Naive thymus-derived CD4-positive, alpha-beta T cell (primary cell): ENCODE measurements around the gene QARS1. TPM values are rescaled to one million over a fixed set of nuclear protein-coding genes. Genes with fewer than 3 reads are reported as not detected.

ENCODE experiments used
- ATAC-seq: fragments of 150-1000 bp; cut with Tn5 transposase; 2 replicates; pipeline ENCODE4 v1.10.0; 2021; ENCODE audit warnings: mild to moderate bottlenecking, moderate library complexity
- CTCF ChIA-PET: fragments of 350-600 bp; sonication (Branson Sonifier 250); formaldehyde crosslinking; loops from one replicate; lab custom pipeline; 2021; ENCODE audit warnings: antibody characterized with exemption; lab: Charles Lee
- POLR2A ChIA-PET: fragments of 350-600 bp; sonication (Branson Sonifier 250); formaldehyde crosslinking; loops from one replicate; lab custom pipeline; 2021; ENCODE audit warnings: antibody characterized with exemption, inconsistent platforms; lab: Charles Lee
- DNase-seq, 9 donors: peaks; one replicate each; pipeline versions ENCODE4 v3.0.0 to v3.0.0-alpha.2; 2020 to 2022; ENCODE audit warnings: mixed read lengths in 1 of 9
- H3K27ac ChIP-seq: one replicate; pipeline ENCODE4 v1.7.0; 2013; ENCODE audit warnings: mild to moderate bottlenecking, low read depth, low read length, moderate library complexity
- H3K27me3 ChIP-seq, 2 donors: one replicate each; pipeline ENCODE4 v1.7.0; 2013; ENCODE audit warnings: low read length in 2 of 2, mild to moderate bottlenecking in 2 of 2, moderate library complexity in 2 of 2; ENCODE audit not compliant: control insufficient read depth in 2 of 2, insufficient read depth in 2 of 2
- H3K36me3 ChIP-seq, 3 experiments: 1 replicate in 2 of 3; 2 replicates in 1 of 3; pipeline ENCODE4 v1.7.0; 2013; ENCODE audit warnings: low read length in 3 of 3, mild to moderate bottlenecking in 3 of 3, moderate library complexity in 1 of 3; ENCODE audit not compliant: insufficient read depth in 3 of 3, control insufficient read depth in 2 of 3
- H3K4me1 ChIP-seq, 2 donors: one replicate each; pipeline ENCODE4 v1.7.0; 2013; ENCODE audit warnings: low read length in 2 of 2, mild to moderate bottlenecking in 2 of 2, moderate library complexity in 1 of 2; ENCODE audit not compliant: control insufficient read depth in 2 of 2, insufficient read depth in 2 of 2
- H3K4me3 ChIP-seq: 2 replicates; pipeline ENCODE4 v1.7.0; 2013; ENCODE audit warnings: mild to moderate bottlenecking, low read length
- H3K9me3 ChIP-seq, 3 experiments: 1 replicate in 2 of 3; 2 replicates in 1 of 3; pipeline ENCODE4 v1.7.0; 2013; ENCODE audit warnings: low read length in 3 of 3; ENCODE audit not compliant: control insufficient read depth in 2 of 3
- H3K27ac Mint-ChIP-seq, 9 donors: one replicate each; pipeline ENCODE4 v1.8.0; 2020 to 2022; ENCODE audit warnings: mixed read lengths in 9 of 9, mild to moderate bottlenecking in 8 of 9, moderate library complexity in 5 of 9, inconsistent platforms in 2 of 9
- H3K27me3 Mint-ChIP-seq, 5 donors: one replicate each; pipeline ENCODE4 v1.8.0; 2021 to 2022; ENCODE audit warnings: mixed read lengths in 5 of 5, mild to moderate bottlenecking in 1 of 5
- H3K36me3 Mint-ChIP-seq, 5 donors: one replicate each; pipeline ENCODE4 v1.8.0; 2020 to 2022; ENCODE audit warnings: mixed read lengths in 5 of 5, mild to moderate bottlenecking in 3 of 5, inconsistent platforms in 1 of 5
- H3K4me1 Mint-ChIP-seq, 7 donors: one replicate each; pipeline ENCODE4 v1.8.0; 2020 to 2022; ENCODE audit warnings: mixed read lengths in 7 of 7, mild to moderate bottlenecking in 3 of 7, inconsistent platforms in 1 of 7
- H3K4me3 Mint-ChIP-seq, 10 donors: one replicate each; pipeline ENCODE4 v1.8.0; 2020 to 2022; ENCODE audit warnings: mild to moderate bottlenecking in 10 of 10, mixed read lengths in 10 of 10, moderate library complexity in 6 of 10, inconsistent platforms in 2 of 10
- H3K9me3 Mint-ChIP-seq, 11 donors: one replicate each; pipeline ENCODE4 v1.8.0; 2020 to 2022; ENCODE audit warnings: mixed read lengths in 11 of 11, mild to moderate bottlenecking in 4 of 11, inconsistent platforms in 1 of 11, moderate library complexity in 1 of 11
- intact Hi-C, 2 donors: fragments of 100-400 bp; cut with micrococcal nuclease; formaldehyde crosslinking; loops; one replicate each; pipeline ENCODE4 v1.15.1; 2023
- polyA plus RNA-seq, 2 donors: library from polyadenylated mRNA; unstranded; fragments of 300-500 nt; fragmentation: Illumina TruSeq; gene quantifications; one replicate each; pipeline ENCODE4 v1.2.3, GENCODE V29; 2021
- total RNA-seq, 6 experiments: library from RNA in 5 of 6; stranded (reverse) in 5 of 6; gene quantifications; 1 replicate in 5 of 6; 2 replicates in 1 of 6; pipeline ENCODE4 v1.2.3 and lab custom pipeline; 2021 to 2026

The QARS1 gene
- total and polyA plus RNA-seq, 7 experiments from 2014 or later, result 90.6 to 258 (median 225) TPM

DNA sequence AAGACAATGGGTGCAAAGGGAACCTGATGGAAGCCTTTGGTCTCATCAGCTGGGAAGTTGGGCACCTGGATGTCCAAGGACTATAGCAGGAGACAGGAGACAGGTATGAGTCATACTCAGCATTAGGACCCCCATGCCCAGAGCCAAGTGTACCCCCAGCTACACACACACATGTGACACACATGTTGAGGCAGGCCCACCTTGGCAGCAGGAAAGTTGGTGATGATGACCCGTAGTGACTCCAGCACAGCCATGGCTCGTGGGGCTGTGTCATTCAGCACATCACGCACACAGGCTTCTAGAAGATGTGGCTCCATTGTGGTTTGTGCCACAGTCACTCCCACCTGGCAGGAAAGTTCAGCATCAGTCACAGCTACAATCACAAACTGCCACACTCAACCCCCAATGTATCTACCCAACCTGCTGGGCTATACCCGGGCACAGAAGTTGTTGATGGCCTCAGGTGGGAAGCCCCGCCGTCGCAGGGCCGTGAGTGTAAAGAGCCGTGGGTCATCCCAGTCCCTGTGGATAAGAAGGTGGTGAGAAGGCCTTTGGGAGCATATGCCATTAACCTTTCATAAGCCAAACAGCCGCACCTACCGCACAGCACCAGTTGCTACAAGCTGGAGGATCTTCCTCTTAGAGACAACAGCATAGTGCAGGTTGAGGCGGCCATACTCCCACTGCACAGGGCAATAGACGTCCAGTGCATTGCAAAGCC lies 5.5 kb downstream of the QARS1 start:
- Histone ChIP-seq H3K4me3 (no peak overlapping the region), H3K9me3 (no peaks in the 10 kb centered on the region), H3K36me3 (peaks cover 15 to 61% (median 31%) of the 10 kb centered on the region in 3 experiments), H3K27ac (no peak overlapping the region), H3K27me3 (no peaks in the 10 kb centered on the region), H3K4me1 (peaks cover 17 to 19% of the 10 kb centered on the region in 2 donors)
- POLR2A ChIA-PET, result interaction anchor here (5.5 kb wide), 1 partner anchor 21 kb away, joined by 28 read pairs; the partner anchor contains the start of gene USP19
- no peaks in the 10 kb centered on the region for H3K27me3 Mint-ChIP-seq
- intact Hi-C loops, result loop anchor here in 1 of 2 donors (10.0 kb wide), 1 partner anchor 414 kb away; the partner anchor contains the start of gene NCKIPSD
- ATAC-seq, result no peak
- no peak for DNase-seq
- peak overlapping the region in 1 of 9 donors; percentile 46 for H3K27ac Mint-ChIP-seq
- H3K36me3 Mint-ChIP-seq, result peaks cover 0 to 38% (median 9%) of the 10 kb centered on the region in 5 donors
- CTCF ChIA-PET, result interaction anchor here (0.5 kb wide), 1 partner anchor 111 kb away, joined by 3 read pairs; no protein-coding TSS in a partner anchor
- no peaks in the 10 kb centered on the region for H3K9me3 Mint-ChIP-seq
- H3K4me1 Mint-ChIP-seq, result peaks cover 9 to 30% (median 18%) of the 10 kb centered on the region in 7 donors
- no peak overlapping the region for H3K4me3 Mint-ChIP-seq

DNA sequence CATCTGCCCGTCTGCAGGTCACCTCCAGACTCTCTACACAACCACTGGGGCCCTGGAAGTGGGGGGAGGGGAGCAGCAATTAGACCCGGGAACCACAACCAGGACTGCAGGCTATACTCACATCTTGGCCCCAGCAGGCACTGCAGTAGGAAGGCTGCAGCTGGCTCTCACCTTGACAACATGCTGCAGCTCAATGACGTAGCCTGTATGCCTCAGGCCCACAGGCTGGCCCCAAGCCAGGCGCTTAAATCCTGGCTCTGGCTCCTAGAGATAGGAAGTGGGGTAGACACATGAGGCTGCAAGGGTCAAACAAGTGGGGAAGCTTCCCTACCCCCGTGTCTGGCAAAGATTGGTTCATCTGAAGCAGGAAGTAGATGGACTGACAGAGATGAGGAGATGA lies 6.1 kb downstream of the QARS1 start:
- Histone ChIP-seq H3K36me3 (peaks cover 15 to 61% (median 31%) of the 10 kb centered on the region in 3 experiments), H3K27ac (no peak overlapping the region), H3K4me3 (no peak overlapping the region), H3K4me1 (peaks cover 11 to 12% of the 10 kb centered on the region in 2 donors), H3K27me3 (no peaks in the 10 kb centered on the region), H3K9me3 (no peaks in the 10 kb centered on the region)
- no peak for DNase-seq
- peaks cover 7 to 23% (median 12%) of the 10 kb centered on the region in 7 donors for H3K4me1 Mint-ChIP-seq
- peaks cover 0 to 37% (median 9%) of the 10 kb centered on the region in 5 donors for H3K36me3 Mint-ChIP-seq
- intact Hi-C loops, result loop anchor here in 1 of 2 donors (10.0 kb wide), 1 partner anchor 414 kb away; the partner anchor contains the start of gene NCKIPSD
- POLR2A ChIA-PET, result interaction anchor here (5.5 kb wide), 1 partner anchor 22 kb away, joined by 28 read pairs; the partner anchor contains the start of gene USP19
- H3K9me3 Mint-ChIP-seq, result peaks cover 0 to 2% (median 0%) of the 10 kb centered on the region in 11 donors
- H3K4me3 Mint-ChIP-seq, result no peak overlapping the region
- peak overlapping the region in 1 of 9 donors; percentile 22 for H3K27ac Mint-ChIP-seq
- no peaks in the 10 kb centered on the region for H3K27me3 Mint-ChIP-seq
- CTCF ChIA-PET, result interaction anchor here (0.5 kb wide), 1 partner anchor 110 kb away, joined by 3 read pairs; no protein-coding TSS in a partner anchor
- no peak for ATAC-seq

DNA sequence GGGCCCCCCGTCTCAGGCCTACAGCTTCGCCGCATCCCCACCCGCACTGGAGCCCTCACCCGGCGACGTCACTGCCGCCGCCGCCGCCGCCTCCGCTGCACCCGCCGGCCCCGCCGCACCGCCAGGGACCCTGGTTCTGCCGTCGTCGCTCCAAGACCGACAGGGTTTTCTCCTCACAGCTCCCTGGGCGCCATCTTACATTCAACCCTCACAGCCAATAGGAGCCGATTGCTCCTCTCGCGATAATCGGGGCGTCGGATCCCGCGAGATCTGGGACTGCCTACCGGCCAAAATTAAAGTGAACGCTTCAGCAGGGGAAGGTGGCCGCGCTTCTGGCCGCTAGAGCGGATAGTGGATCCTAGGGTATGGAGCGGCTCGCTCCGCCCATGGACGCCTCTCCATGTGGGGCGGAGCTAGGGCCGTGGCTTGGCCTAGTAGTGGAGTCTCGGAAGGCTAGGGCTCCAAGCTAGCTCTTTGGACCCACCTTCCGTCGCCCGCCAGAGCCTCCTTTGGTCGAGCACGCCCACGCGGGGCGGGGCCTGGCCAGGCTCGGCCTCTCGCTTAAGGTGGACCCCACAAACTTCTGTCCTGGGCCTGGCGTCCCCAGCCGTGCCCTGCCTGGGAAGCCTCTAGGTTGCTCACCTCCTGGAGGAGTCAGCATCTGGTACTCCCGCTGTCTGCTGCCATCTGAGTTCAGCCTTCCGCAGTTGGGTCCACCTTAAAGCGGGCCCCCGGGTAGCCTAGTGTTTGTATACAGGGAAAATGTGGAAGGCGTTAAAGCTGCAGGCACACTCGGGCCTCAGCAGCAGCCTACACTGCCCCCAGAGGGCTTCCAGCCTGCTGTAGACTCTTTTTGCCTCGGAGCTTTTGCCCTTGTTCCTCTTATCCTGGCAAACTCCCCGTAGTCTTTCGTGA lies 10.4 kb downstream of the QARS1 start, which contains the start of gene QRICH1:
Gene QRICH1 (minus strand): TSS at position 219 of the 915 bp plus-strand sequence. CDS start 17,054 bp downstream, outside the sequence.
- Mint-ChIP-seq H3K27me3 (no peaks in the 10 kb centered on the region), H3K4me1 (peaks cover 25 to 49% (median 34%) of the 10 kb centered on the region in 7 donors), H3K36me3 (peaks cover 0 to 16% (median 3%) of the 10 kb centered on the region in 5 donors), H3K9me3 (peaks cover 0 to 2% (median 0%) of the 10 kb centered on the region in 11 donors), H3K4me3 (peak within 1 kb of the TSS; percentile 85 to 99 (median 96)), H3K27ac (peak within 1 kb of the TSS; percentile 88 to 99 (median 97))
- H3K27me3 ChIP-seq, result no peaks in the 10 kb centered on the region
- H3K9me3 ChIP-seq, result no peaks in the 10 kb centered on the region
- intact Hi-C loops, result loop anchor here (1.0 to 10.0 kb wide), 26 partner anchors 10 to 1143 kb away; partner anchors contain the start of genes CCDC71 (in 2 of the 2), IP6K2 (in 2 of the 2), NCKIPSD (in 2 of the 2) and QARS1 (in 2 of the 2)
- peak; percentile 93 to 98 (median 96) for DNase-seq
- H3K27ac ChIP-seq, result peak within 1 kb of the TSS; percentile 87
- ATAC-seq, result peak; percentile 86
- peaks cover 26 to 35% of the 10 kb centered on the region in 2 donors for H3K4me1 ChIP-seq
- H3K4me3 ChIP-seq, result peak within 1 kb of the TSS; percentile 100
- ChIA-PET POLR2A (interaction anchor here (0.5 to 5.3 kb wide), 33 partner anchors 8 to 1141 kb away, joined by 3 to 68 read pairs (median 7); partner anchors contain the start of genes DAG1, IMPDH2, IP6K2 and KLHDC8B), CTCF (interaction anchor here (0.6 to 2.0 kb wide), 11 partner anchors 11 to 394 kb away, joined by 3 to 10 read pairs (median 4); partner anchors contain the start of genes DAG1, KLHDC8B, NDUFAF3 and P4HTM)
- H3K36me3 ChIP-seq, result peaks cover 3 to 25% (median 20%) of the 10 kb centered on the region in 3 experiments

DNA sequence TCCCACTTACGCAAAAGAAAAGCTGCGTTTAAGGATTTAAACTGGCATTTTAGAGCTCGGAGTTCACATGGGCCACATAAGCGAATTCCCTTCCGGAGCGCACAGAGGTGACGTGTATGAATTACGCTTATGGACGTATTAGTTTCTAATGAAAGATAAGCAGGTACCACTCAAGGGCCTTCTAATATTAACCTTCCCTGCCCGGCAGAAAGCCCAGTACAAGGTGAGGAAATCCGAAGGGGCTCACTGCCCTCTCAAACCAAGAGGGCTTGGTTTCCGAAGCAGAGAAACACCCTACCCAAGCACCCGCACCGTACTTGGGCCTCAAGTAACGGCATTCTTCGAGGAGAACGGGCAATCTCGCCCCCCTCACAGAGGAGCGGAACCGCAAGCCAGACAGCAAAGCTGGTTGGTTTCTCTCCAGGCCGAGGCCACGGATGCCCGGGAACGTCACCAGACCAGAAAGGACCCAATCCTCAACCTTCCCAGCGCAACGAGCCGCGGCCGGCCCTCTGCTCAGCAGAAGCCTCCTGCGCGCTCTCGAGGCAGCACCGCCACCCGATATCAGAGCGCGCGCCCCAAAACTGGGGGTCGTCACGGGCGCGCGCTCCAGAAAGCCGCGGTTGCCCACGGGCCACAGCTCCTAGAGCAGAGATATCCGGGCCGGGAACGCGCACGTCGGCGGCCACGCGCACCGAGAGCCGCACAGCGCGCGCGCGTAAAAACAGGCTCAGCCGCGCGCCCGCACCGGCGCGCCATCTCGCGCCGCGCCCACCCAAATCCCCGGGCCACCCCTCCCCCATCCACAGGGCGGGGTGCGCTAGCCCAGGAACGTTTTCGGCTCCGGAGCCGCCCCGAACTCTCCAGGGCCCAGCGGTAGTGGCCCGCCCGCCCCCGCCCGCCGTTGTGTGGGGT lies 11.4 kb downstream of the QARS1 start:
- peaks cover 0 to 16% (median 12%) of the 10 kb centered on the region in 3 experiments for H3K36me3 ChIP-seq
- Mint-ChIP-seq H3K9me3 (peaks cover 0 to 2% (median 0%) of the 10 kb centered on the region in 11 donors), H3K4me3 (peak overlapping the region; percentile 85 to 99 (median 96)), H3K4me1 (peaks cover 25 to 55% (median 35%) of the 10 kb centered on the region in 7 donors), H3K36me3 (peaks cover 0 to 11% (median 3%) of the 10 kb centered on the region in 5 donors), H3K27me3 (no peaks in the 10 kb centered on the region), H3K27ac (peak overlapping the region; percentile 88 to 98 (median 95))
- peak overlapping the region; percentile 100 for H3K4me3 ChIP-seq
- ChIA-PET CTCF (interaction anchor here (0.6 to 2.0 kb wide), 11 partner anchors 12 to 851 kb away, joined by 3 to 10 read pairs (median 4); partner anchors contain the start of genes DAG1, KLHDC8B, NDUFAF3 and P4HTM), POLR2A (interaction anchor here (0.5 to 5.3 kb wide), 35 partner anchors 7 to 1142 kb away, joined by 3 to 68 read pairs (median 6); partner anchors contain the start of genes DAG1, IMPDH2, IP6K2 and KLHDC8B)
- intact Hi-C loops, result loop anchor here (5.0 to 10.0 kb wide), 10 partner anchors 184 to 1144 kb away; partner anchors contain the start of genes APEH (in 1 of the 2), C3orf62 (in 1 of the 2), GNAI2 (in 1 of the 2) and NCKIPSD (in 1 of the 2)
- ATAC-seq (peak; percentile 55), DNase-seq (peak; percentile 73 to 85 (median 82))
- peak overlapping the region; percentile 87 for H3K27ac ChIP-seq
- H3K27me3 ChIP-seq, result no peaks in the 10 kb centered on the region
- H3K9me3 ChIP-seq, result no peaks in the 10 kb centered on the region
- peaks cover 26 to 37% of the 10 kb centered on the region in 2 donors for H3K4me1 ChIP-seq

DNA sequence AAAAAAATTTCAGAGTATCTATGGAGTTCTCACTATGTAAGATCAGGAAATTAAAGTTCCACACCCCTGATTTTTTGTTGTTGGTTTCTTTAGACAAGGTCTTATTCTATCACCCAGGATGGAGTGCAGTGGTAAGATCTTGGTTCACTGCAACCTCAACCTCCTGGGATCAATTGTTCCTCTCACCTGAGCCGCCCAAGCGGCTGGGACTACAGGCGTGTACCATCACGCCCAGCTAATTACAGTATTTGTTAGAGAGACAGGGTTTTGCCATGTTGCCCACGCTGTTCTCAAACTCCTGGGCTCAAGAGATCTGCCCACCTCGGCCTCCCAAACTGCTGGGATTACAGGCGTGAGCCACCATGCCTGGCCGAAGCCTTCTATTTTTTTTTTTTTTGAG lies 23.1 kb downstream of the QARS1 start:
- ChIA-PET CTCF (no interaction called here), POLR2A (no interaction called here)
- Mint-ChIP-seq H3K27ac (no peak overlapping the region), H3K4me3 (no peak overlapping the region), H3K36me3 (peaks cover 0 to 11% (median 0%) of the 10 kb centered on the region in 5 donors), H3K4me1 (peaks cover 4 to 39% (median 18%) of the 10 kb centered on the region in 7 donors), H3K9me3 (no peaks in the 10 kb centered on the region), H3K27me3 (no peaks in the 10 kb centered on the region)
- DNase-seq (no peak), ATAC-seq (no peak)
- Histone ChIP-seq H3K4me3 (no peak overlapping the region), H3K27me3 (no peaks in the 10 kb centered on the region), H3K4me1 (peaks cover 0 to 7% of the 10 kb centered on the region in 2 donors), H3K9me3 (no peaks in the 10 kb centered on the region), H3K27ac (no peak overlapping the region), H3K36me3 (peaks cover 8 to 32% (median 9%) of the 10 kb centered on the region in 3 experiments)
- intact Hi-C loops, result loop anchor here in 1 of 2 donors (5.0 kb wide), 1 partner anchor 39 kb away; no protein-coding TSS in a partner anchor
